ENCODE data around the gene VRK1. TPM values are rescaled to one million over a fixed set of nuclear protein-coding genes. Genes with fewer than 3 reads are reported as not detected.

The VRK1 gene
- total and polyA plus RNA-seq, 10 of the 15 experiments (the other 5 are each of a cell fraction or from before 2014, with no cell fraction given) = 50.9 to 137 (median 84.7) TPM

- no peak for ATAC-seq
- SMC1A ChIA-PET (ENCODE audit: uncharacterized antibody, unreplicated experiment) = interaction anchor here (1.3 to 2.0 kb wide), 2 partner anchors 9 to 29 kb away, joined by 3 to 5 read pairs; no protein-coding TSS in a partner anchor
- WGBS (ENCODE audit: insufficient coverage, insufficient replicate concordance, low lambda C conversion rate, missing lambda C conversion rate) = 100% methylated on average over 2 of the region's 2 CpGs
- TF ChIP-seq ZNF217 (IDR thresholded peaks at IDR 0.05) (no peak), E4F1 (IDR thresholded peaks at IDR 0.05; ENCODE audit: borderline replicate concordance, partially characterized antibody) (no peak), IKZF1 (conservative IDR thresholded peaks at IDR 0.05) (no peak), ESRRA (IDR thresholded peaks at IDR 0.05; ENCODE audit: low read length) (no peak), RFX5 (IDR thresholded peaks at IDR 0.05; ENCODE audit: low read depth, low read length) (no peak), POLR2AphosphoS5 (IDR thresholded peaks at IDR 0.05; ENCODE audit: low read length) (no peak), PRDM15 (CRISPR knock-in tag; IDR thresholded peaks at IDR 0.05) (no peak), BCL3 (IDR thresholded peaks at IDR 0.05; ENCODE audit: borderline replicate concordance, insufficient read depth, low read depth, low read length, poor library complexity, severe bottlenecking) (no peak), FOS (IDR thresholded peaks at IDR 0.05; ENCODE audit: borderline replicate concordance, extremely low read depth, insufficient read length) (no peak), RELA (IDR thresholded peaks at IDR 0.05; ENCODE audit: borderline replicate concordance, partially characterized antibody) (no peak), NFXL1 (IDR thresholded peaks at IDR 0.05; ENCODE audit: borderline replicate concordance) (no peak), E2F8 (IDR thresholded peaks at IDR 0.05; ENCODE audit: low read depth, partially characterized antibody) (no peak), SMAD5 (IDR thresholded peaks at IDR 0.05; ENCODE audit: low read depth) (no peak), ETV6 (conservative IDR thresholded peaks at IDR 0.05 in 1 of 2, IDR thresholded peaks at IDR 0.05 in 1 of 2; ENCODE audit: borderline replicate concordance in 1 of 2, low read depth in 1 of 2) (no peak)
Observed at GRCh38 chr14:96826818-96827217, 29.6 kb downstream of the VRK1 start.

More at GRCh38 chr14:96826818-96827217, 29.6 kb downstream of the VRK1 start:
- Histone ChIP-seq H3K4me1 (ENCODE audit: control insufficient read depth, insufficient read depth, low read length) (no peaks in the 10 kb centered on the region), H3K4me3 (no peak overlapping the region), H3K27me3 (replicated peaks in 1 of 2; ENCODE audit: control insufficient read depth in 2 of 2, insufficient read depth in 2 of 2, low read length in 1 of 2) (no peaks in the 10 kb centered on the region), H3K27ac (ENCODE audit: control insufficient read depth, insufficient read depth) (no peak overlapping the region), H2AFZ (ENCODE audit: control insufficient read depth, low read depth, low read length) (no peak overlapping the region), H3K9ac (ENCODE audit: control insufficient read depth, insufficient read depth, low read length) (no peak overlapping the region), H3K9me3 (replicated peaks; ENCODE audit: control insufficient read depth, insufficient read depth, low read length) (peaks cover 2% of the 10 kb centered on the region), H4K20me1 (ENCODE audit: control insufficient read depth, insufficient read depth) (no peaks in the 10 kb centered on the region), H3K36me3 (ENCODE audit: control insufficient read depth in 2 of 2, insufficient read depth in 2 of 2, low read length in 1 of 2) (no peaks in the 10 kb centered on the region), H3K79me2 (ENCODE audit: control insufficient read depth, insufficient read depth, low read length) (peaks cover 53% of the 10 kb centered on the region), H3K4me2 (ENCODE audit: control insufficient read depth, insufficient read depth) (no peak overlapping the region)
- POLR2A ChIA-PET = no interaction called here
- in situ Hi-C loops (cut with MboI) = no loop called here
- DNase-seq (ENCODE audit: low read depth, low spot score) (no peak), FAIRE-seq (no peak)
- RAD21 ChIA-PET (ENCODE audit: unreplicated experiment) = no interaction called here
- BruUV-seq (replicated peaks) = no TSS peak
- intact Hi-C loops (cut with micrococcal nuclease; ENCODE audit: unreplicated experiment) = no loop called here
- CTCF ChIA-PET = interaction anchor here (1.3 kb wide), 1 partner anchor 26 kb away, joined by 4 read pairs; no protein-coding TSS in a partner anchor

Measured in GM12878 (cell line).